ENCODE measurements around the gene RFNG.

The RFNG gene

DNA sequence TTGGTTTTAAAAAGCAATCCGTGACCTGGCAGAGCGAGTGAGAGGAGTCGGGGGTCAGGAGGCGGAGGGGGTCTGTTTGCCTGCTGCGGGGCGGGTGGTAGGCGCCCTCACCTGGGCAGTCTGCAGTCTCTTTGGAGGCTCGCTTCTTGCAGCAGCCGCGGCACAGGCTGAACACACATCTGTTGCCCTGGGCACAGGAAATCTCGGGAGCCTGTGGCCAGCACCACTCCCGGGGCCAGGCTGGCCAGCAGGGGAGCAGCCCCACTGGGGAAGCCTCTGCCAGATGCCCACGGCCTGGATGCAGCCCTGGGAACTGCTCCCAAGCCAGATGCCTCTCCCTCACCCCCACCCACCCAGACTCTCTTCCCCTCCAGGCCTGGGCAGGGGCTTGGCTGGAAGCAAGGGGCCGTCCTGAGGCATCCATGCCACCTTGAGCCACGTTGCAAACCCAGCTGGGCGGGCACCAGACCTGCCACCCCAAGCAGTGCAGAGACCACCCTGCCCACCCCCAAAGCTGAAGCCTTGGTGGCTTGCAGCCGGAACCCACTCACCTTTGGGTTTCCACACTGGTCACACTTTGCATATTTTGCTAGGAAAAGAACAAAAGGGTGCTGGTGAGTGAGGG is 6.7 kb upstream of the RFNG start:
- DNase-seq (ENCODE audit: low read depth in 2 of 2) = no peak

DNA sequence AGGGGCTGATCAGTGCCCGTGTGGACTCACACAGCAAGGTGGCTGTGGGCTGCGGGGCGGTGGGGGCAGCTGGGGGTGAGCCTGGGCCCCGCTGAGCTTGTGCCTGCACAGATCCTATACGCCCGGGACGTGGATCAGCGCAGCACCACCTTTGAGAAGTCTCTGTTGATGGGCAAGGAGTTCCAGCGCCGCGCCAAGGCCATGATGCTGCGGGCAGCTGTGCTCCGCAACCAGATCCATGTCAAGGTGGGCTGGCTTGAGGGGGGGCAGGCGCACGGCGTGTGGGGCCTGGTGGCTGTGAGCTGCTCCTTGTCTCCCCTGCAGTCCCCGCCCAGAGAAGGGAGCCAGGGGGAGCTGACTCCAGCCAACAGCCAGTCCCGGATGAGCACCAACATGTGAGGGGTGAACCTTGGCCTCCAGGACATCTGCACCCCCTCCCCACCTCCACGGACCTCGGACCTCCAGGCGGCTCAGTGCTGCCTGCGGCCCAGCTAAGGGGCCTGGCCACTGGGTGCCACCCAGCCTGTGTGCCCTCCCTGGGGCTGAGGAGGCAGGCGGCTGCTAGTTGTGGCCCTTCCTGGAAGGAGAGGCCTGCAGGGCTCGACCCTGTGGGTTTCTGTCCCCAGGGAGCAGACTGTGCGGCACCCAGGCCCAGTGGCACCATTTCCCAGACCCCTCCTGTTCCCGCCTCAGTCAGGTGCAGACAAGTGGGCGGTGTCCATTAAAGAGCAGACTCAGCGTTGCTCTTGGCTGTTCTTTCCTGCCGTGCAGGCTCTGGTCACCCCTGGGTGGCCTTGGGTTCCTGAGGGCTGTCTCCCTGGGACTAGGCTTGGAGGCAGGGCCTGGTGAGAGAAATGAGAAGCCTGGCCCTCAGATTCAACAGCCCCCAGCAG is 5.4 kb upstream of the RFNG start:
- no peak for DNase-seq (ENCODE audit: low read depth in 2 of 2)

DNA sequence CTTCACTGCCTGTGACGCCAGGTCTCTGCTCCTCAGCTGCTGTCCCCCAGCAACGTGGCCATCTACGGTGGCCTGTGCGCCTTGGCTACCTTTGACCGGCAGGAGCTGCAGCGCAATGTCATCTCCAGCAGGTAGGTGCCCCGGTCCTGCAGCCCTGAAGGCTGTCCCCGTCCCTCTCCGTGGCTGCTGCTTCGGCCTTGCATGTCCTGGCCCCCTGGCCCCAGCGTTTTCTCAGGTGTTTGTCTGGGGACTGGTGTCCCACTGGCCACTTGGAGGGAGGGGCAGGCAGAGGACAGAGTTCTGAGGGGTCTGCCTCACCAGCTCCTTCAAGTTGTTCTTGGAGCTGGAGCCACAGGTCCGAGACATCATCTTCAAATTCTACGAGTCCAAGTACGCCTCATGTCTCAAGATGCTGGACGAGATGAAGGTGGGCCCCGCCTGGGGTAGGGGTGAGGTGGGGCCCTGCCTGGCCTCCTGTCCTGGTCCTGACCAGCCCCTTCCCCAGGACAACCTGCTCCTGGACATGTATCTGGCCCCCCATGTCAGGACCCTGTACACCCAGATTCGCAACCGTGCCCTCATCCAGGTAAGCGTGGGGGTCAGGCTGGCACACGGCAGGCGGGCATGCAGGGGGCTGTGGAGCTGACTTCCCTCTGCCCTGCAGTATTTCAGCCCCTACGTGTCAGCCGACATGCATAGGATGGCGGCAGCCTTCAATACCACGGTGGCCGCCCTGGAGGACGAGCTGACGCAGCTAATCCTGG is 4.5 kb upstream of the RFNG start:
- DNase-seq (ENCODE audit: low read depth in 2 of 2) = no peak

DNA sequence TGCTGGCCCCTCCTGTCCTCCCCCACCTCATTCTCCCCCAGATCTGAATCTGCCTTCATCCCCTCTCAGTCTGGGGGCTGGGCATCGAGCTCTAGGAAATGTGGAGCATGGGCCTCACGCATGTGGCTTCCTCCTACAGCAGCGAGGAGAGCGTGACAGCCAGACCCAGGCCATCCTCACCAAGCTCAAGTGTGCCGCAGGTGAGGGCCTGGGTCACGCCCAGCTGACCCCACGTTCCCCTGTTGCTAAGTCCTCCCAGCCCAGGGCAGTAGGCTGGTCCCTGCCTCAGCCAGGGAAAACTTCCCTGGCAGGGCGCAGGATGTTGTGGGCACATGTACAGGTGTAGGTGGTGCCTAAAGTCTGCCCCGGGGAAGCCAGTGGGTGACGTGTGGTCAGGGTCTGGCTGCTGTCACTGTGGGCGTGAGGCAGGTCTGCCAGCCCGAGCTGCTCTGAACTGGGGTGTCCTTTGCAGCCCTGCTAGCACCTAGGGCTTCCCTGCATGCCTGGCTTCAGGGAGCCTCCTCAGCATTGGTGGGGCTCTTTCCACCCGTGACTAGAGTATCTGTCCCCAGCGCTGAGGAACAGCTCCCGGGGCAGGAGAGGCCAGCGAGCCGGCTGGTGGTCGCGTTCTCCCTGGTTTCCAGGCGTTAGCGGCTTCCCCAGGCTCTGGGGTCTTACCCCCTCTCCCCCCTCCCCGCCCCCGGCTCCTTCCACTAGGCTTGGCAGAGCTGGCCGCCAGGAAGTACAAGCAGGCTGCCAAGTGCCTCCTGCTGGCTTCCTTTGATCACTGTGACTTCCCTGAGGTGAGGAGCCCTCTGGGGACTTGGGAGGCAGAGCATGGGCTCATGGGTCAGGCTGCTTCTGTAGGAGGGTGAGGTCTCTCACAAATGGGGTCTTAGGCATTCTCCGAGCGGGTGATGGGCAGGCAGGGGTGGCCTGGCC is 3.7 kb upstream of the RFNG start:
- DNase-seq (ENCODE audit: low read depth in 2 of 2) = no peak

DNA sequence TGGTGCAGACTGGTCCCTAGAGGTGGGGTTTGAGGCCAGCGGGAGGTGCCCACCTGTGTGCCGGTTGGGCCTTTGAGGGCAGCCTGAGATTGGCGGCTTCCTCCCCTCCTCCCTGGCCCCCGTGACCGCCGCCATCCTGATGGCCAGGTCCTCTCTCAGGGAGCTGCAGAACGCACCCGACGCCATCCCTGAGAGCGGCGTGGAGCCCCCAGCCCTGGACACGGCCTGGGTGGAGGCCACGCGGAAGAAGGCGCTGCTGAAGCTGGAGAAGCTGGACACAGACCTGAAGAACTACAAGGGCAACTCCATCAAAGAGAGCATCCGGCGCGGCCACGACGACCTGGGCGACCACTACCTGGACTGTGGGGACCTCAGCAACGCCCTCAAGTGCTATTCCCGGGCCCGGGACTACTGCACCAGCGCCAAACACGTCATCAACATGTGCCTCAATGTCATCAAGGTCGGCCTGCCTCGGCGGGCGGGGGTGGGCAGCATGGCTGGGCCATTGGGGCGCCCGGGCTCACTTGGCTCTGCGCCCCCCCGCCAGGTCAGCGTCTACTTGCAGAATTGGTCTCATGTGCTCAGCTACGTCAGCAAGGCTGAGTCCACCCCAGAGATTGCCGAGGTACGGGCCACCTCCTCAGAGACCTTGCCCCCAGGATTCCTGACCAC is 2.9 kb upstream of the RFNG start:
- no peak for DNase-seq (ENCODE audit: low read depth in 2 of 2)

DNA sequence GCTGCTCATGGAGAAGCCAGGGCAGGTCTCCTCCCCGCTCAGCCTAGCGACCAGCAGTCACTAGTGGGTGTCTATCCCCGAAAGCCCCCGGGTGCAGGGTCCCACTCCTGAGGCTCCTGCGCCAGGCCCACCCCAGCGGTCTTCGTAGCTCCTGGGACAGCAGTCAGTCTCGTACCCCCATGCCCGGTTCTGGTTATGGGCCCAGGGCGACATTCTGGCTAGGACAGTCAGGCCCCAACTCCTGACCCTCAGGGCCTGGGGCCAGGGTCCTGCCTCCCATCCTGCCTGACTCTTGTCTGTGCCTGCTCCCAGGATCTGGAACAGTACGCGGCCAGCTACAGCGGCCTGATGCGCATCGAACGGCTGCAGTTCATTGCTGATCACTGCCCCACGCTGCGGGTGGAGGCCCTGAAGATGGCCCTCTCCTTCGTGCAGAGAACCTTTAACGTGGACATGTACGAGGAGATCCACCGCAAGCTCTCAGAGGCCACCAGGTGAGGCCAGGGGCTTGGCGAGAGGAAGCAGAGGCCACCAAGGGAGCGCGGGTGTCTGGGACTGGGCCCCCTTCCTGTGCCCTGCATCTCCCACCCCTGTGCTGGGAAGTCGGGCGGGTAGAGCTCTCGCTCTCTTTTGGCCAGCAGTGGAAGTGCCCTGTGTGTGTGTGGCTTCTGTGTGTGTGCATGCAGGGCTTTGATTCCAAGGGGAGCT is 2.1 kb upstream of the RFNG start:
- DNase-seq (ENCODE audit: low read depth in 2 of 2) = no peak

DNA sequence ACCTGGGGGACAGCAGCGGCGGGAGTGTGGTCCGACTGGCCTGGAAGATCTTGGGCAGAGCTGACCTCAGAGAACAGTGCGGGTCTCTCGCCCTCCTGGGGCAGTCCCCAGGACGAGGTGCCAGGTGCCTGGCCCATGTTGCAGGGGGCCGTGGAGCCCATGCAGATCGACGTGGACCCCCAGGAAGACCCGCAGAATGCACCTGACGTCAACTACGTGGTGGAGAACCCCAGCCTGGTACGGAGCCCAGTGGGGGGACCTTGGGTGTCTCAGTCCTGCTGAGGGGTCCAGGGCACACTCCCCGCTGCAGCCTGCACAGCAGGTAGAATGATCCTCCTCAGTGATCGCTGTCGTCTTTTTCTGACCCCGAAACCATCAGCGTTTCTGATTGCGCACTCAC is 1.5 kb upstream of the RFNG start:
- DNase-seq (ENCODE audit: low read depth in 2 of 2) = no peak

DNA sequence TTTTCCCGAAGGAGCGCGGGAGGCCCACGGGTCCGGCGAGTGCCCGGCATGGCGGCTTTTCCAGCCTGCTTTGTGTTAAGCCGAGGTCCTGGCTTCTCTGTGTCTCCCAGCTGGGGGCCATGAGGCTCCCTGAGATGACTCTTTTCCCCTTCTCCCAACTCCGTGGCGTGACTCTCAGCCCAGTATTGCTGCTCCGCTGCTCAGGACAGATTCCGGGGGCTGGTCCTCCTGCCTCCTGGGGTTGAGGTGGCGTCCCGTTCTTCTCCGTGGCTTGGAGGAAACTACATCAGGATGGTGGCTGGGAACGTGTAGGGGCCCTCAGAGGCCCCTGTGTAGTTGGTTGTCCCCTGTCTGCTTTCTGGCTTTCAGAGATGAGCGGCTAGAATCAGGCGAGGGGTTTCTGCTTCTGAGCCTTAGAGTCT is 1.0 kb upstream of the RFNG start:
- no peak for DNase-seq (ENCODE audit: low read depth in 2 of 2)

DNA sequence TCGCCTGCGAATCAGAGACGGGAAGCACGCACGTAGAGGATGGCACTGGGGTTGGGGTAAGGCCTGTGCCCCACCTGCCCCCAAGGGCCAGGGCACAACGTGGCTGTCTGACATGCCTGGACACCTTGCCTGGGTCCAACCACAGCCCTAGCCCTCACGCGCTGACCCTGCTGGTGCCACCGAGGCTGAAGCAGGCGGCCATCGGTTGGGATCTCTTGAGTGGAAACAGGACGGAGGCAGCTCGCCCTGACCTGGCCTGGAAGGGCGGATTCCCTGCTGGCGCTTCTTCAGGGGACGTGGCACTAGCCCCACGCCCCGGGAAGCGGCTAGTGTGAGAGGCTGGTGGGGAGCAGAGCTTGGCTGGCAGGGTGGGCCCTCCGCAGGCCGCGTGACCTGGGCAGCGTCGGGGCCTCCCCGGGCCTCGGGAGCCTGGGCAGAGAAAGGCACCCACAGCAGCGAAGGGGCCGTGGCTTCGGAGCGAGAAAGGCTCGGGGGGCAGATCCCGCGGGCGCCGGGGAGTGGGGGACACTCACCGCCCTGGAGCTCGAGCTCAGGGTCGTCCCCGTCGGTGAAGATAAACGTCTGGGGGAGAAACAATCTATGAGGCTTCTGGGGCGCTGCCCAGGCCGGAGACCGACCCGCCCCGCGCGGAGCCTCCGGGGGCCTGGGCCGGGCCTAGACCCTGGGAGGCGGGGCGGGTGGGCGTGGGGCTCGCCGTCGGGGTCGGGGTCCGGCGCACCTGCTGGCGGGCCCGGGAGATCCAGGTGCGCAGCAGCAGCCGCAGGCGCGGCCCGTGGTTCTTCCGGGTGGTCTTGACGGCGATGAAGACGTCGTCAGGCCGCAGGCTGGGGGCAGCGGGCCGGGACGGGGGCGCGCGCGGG is 610 bp downstream of the RFNG start:
- DNase-seq (ENCODE audit: low read depth in 2 of 2) = no peak

DNA sequence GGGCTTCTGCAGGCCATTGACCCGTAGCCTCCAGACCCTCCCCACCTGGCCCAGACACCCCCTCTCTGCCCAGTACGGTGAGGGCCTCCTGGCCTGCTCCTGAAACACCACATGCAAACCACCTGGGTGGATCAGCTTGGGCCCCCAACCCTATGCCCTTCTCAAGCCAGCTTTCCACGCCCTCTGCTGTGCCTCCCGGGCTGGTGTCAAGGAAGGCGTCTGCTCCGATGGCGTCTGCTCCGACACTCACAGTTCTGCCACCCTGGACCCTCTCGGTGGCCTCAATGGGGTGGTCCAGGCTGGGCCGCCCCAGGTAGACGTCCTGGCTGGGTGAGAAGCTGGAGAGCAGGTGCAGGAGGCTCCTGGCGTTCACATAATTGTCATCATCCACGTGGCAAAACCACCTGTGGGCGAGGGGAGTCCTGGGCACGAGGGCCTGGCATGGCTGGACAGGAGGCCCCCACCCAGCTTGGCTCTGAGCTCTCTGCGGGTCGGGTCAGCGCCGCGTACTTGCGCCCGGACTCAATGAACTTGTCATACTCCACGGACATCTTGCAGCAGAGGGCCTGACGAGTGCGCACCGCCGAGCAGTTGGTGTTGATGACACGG is 1.4 kb downstream of the RFNG start:
- no peak for DNase-seq (ENCODE audit: low read depth in 2 of 2)

DNA sequence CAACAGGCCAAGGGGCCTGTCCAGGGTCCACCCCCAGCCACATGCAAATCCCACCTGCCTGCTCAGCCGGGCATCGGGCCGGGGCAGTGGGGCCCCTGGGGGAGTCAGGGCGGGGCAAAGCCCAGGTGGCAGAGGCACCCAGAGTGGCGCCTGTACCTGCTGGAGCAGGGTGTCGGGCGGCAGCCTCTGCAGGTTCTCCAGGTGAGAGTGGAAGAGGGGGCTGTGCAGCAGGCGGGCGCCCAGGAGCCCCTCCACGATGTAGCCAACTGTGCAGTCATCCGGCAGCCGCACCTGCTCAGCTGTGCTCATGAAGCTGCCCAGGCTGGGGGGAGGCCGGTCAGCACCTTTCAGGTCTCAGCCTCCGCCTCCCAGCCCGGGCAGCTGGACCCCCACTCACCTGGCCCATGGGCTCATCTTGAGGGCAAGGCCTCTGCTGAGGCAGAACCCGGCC is 2.1 kb downstream of the RFNG start:
- no peak for DNase-seq (ENCODE audit: low read depth in 2 of 2)

DNA sequence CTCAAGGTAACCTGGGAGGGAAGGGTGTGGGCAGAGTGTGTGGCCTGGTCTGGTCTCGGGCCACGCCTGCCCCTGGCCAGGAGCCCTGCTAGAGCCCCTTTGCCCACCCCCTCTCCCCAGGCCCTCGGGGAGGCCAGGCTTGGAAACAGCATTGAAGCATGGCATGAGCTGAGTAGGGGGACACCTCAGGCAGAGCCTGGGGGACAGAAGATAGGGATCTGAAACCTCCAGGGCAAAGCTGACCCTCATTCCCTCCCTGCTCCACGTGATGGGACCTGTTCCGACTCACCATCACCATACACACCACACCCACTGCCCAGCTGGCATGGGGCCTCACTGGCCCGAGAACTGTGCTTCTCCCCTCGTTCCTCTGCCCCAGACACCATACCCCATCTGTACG is 2.5 kb downstream of the RFNG start:
- no peak for DNase-seq (ENCODE audit: low read depth in 2 of 2)

DNA sequence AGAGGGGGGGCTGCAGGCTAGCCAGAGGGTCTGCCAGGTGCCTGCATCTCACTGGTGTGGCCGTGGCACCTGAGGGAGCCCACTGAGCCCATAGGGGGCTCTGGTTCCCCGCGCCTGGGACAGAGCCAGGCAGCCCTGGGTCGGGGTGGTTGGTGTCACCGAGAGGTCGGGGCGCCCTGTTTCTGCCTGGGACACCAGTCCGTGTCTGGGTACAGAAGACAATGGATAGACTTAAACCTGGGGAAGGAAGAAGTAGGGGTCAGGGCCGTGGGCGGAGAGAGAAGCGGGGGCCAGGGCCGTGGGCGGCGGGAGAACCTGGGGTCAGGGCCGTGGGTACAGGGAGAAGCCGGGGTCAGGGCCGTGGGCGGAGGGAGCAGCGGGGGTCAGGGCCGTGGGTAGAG is 3.0 kb downstream of the RFNG start:
- DNase-seq (ENCODE audit: low read depth in 2 of 2) = no peak

DNA sequence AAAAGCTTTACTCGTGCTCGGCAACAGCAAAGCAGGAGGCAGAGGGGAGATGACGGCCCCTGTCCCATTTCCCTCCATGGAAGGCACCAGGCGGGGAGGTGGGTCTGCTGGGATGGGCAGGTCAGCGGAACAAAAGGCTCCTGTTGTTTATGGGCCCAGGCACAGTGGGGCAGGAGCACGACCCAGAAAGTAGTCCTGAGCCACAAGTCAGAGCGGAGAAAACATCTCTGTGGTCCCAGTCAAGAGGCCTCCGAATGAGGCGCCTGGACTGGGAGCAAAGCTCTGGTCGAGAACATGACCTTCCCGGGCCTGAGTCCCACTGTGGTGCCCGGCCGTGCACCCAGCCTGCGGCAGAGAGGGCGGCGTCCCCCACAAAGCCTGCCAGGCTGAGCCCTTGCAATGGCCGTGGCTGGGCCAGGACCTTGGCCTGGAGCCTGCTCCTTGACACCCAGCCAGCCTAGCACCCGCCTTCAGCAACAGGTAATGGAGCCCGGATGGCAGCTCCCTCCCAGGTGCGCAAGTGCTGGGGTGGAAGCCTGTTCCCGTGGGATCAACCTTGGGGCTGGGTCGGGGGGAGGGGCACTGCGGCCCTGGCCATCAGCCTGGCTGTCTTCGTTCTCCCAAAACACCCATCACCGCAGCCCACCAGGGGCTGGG is 3.6 kb downstream of the RFNG start:
- DNase-seq (ENCODE audit: low read depth in 2 of 2) = no peak

DNA sequence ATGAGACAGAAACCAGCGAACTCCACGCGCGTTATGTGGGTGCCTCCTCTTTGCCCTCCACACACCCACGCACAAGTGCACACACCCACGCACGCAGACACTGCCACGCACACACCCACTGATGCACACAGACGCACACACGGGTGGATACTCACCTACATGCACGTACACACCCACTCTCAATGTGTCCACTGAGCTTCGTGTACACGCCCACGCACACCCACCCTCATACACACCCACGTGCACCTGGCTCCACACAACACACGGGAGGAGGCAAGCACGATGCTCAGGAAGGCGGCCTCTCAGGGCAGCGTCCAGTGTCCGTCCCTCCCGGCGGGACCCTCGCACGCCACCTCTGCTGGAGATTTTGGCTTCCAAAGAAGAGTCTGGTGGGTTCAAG is 4.2 kb downstream of the RFNG start:
- no peak for DNase-seq (ENCODE audit: low read depth in 2 of 2)

DNA sequence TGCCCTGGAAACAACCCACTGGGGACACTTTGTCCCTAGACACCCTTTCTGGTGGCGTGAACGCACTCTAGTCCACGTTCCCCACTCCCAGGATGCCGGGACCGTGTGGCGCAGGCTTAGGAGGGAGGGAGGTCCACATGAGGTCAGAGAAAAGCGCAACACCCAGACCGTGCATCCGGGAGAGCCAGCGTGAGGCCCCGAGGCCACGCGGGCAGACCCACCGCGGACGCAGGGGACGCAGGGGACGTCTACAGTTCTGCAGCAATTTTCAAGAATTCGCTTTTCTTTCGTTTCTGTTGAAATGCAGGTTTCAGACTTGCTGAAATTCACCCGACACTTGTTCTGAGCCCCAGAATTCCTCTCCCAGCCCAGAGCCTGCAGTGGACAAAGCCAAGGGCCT is 4.7 kb downstream of the RFNG start:
- no peak for DNase-seq (ENCODE audit: low read depth in 2 of 2)

DNA sequence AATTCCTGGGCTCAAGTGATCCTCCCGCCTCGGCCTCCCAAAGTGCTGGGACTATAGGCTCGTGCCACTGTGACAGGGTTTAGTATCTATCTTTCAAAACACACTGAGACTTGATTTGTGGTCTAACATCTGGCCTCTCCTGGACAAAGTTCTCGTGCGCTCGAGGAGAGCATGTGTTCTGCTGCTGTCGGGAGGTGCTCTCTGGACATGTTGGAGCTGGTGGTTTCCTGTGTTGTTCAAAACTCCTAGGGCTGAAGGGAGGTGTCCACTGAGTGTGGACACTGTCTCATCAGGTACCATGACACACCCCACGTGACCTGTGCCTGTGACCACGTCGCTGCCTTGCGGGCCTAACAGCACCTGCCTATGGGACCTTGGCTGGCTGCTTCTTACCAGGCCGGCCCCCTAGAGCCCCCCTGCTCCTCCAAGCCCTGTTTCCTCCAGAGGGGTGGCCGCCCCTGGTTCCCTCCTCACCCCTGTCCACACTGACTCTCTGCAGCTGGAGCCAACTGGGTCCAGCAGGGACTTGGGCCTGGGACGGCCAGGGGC is 5.6 kb downstream of the RFNG start:
- DNase-seq (ENCODE audit: low read depth in 2 of 2) = no peak

DNA sequence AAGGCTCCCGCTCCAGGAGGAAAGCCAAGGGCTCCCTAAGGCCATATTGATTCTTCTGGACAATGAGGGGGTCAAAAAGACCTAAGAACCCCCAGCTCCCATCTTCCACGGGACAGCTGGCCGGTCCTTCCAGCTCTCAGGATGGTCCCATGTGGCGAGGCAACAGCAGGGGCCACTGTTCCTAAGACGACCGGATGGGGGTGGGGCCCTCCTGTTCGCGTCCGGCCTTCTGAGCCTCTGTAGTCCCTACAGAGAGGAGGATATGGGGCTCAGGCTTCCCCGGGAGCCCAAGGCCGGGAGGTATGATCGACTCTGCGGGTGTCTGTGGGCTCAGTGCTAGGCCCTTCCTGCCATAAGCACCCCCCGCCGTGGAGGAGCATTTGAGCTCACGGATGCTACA is 8.1 kb downstream of the RFNG start:
- no peak for DNase-seq (ENCODE audit: low read depth in 2 of 2)

Measured in activated CD8-positive, alpha-beta memory T cell treated with anti-CD3 and anti-CD28 coated beads for 4 hours (primary cell).